GM12878 (cell line): ENCODE data around the gene IL16. TPM values are rescaled to one million over a fixed set of nuclear protein-coding genes. Genes with fewer than 3 reads are reported as not detected.

Source experiments
- ATAC-seq: fragments of 200-7000 bp; cut with Tn5 transposase; 3 replicates; pipeline ENCODE4 v1.9.1; 2020; ENCODE audit warnings: mild to moderate bottlenecking, moderate library complexity
- BruUV-seq: library from RNA; stranded (reverse); fragments of 400-500 nt; replicated peaks from 2 replicates; lab custom pipeline; 2021; lab: Mats Ljungman, UMichigan
- CTCF ChIA-PET: fragments of 300-600 bp; sonication (Branson Sonifier 250); formaldehyde crosslinking; extraction: SDS; loops from one replicate; lab custom pipeline; 2021; ENCODE audit warnings: inconsistent platforms; lab: Yijun Ruan, JAX
- POLR2A ChIA-PET: fragments of 350-600 bp; formaldehyde crosslinking; extraction: SDS; loops from one replicate; lab custom pipeline; 2021; ENCODE audit warnings: inconsistent platforms; lab: Charles Lee
- RAD21 ChIA-PET: fragments of 300-600 bp; sonication (Branson Sonifier 250); formaldehyde crosslinking; loops from one replicate; lab custom pipeline; 2023; ENCODE audit warnings: antibody characterized with exemption; ENCODE audit not compliant: unreplicated experiment; lab: Charles Lee
- SMC1A ChIA-PET: fragments of 300-600 bp; sonication (Branson Sonifier 250); formaldehyde crosslinking; loops from one replicate; lab custom pipeline; 2023; ENCODE audit not compliant: unreplicated experiment, uncharacterized antibody; lab: Charles Lee
- DNase-seq: peaks from one replicate; pipeline ENCODE4 v3.0.0-alpha.2; 2011; ENCODE audit warnings: low read depth, low spot score
- FAIRE-seq: peaks from 3 replicates; lab custom pipeline; 2011; peaks lifted over from hg19 to GRCh38; lab: Jason Lieb, UNC
- H2AFZ ChIP-seq: 2 replicates; pipeline ENCODE4 v1.6.0; 2011; ENCODE audit warnings: low read depth, low read length, control low read depth; ENCODE audit not compliant: control insufficient read depth
- H3K27ac ChIP-seq: 2 replicates; pipeline ENCODE4 v1.5.1; 2011; ENCODE audit warnings: control low read depth; ENCODE audit not compliant: control insufficient read depth, insufficient read depth
- H3K27me3 ChIP-seq, 2 experiments: replicated peaks in 1 of 2; 2 replicates each; pipeline versions ENCODE4 v1.6.0 to v1.6.1; 2011; ENCODE audit warnings: low read length in 1 of 2; ENCODE audit not compliant: control insufficient read depth in 2 of 2, insufficient read depth in 2 of 2
- H3K36me3 ChIP-seq, 2 experiments: 2 replicates each; pipeline ENCODE4 v1.5.1; 2011; ENCODE audit warnings: low read length in 1 of 2; ENCODE audit not compliant: control insufficient read depth in 2 of 2, insufficient read depth in 2 of 2
- H3K4me1 ChIP-seq: 2 replicates; pipeline ENCODE4 v1.6.1; 2011; ENCODE audit warnings: mild to moderate bottlenecking, low read length, moderate library complexity, mixed read lengths; ENCODE audit not compliant: control insufficient read depth, insufficient read depth
- H3K4me2 ChIP-seq: 2 replicates; pipeline ENCODE4 v1.6.0; 2011; ENCODE audit warnings: control low read depth; ENCODE audit not compliant: control insufficient read depth, insufficient read depth
- H3K4me3 ChIP-seq: fragments of 200-600 bp; sonication (generic); 2 replicates; pipeline ENCODE4 v1.5.1; 2016
- H3K79me2 ChIP-seq: 2 replicates; pipeline ENCODE4 v1.6.0; 2011; ENCODE audit warnings: low read length; ENCODE audit not compliant: control insufficient read depth, insufficient read depth
- H3K9ac ChIP-seq: 2 replicates; pipeline ENCODE4 v1.8.0; 2011; ENCODE audit warnings: low read length, control low read depth, mixed read lengths; ENCODE audit not compliant: control insufficient read depth, insufficient read depth
- H3K9me3 ChIP-seq: replicated peaks from 3 replicates; pipeline ENCODE4 v1.5.1; 2011; ENCODE audit warnings: mild to moderate bottlenecking, low read length; ENCODE audit not compliant: control insufficient read depth, insufficient read depth
- H4K20me1 ChIP-seq: 2 replicates; pipeline ENCODE4 v1.6.0; 2011; ENCODE audit not compliant: control insufficient read depth, insufficient read depth
- BCLAF1 ChIP-seq: fragments of 450-650 bp; IDR thresholded peaks from 2 replicates; pipeline ENCODE4 v1.6.1; 2017; ENCODE audit warnings: antibody characterized with exemption, mild to moderate bottlenecking, moderate library complexity
- CHD2 ChIP-seq: IDR thresholded peaks from 2 replicates; pipeline ENCODE4 v1.6.1; 2011; ENCODE audit warnings: low read depth, low read length, improper control_type of control experiment, borderline replicate concordance
- EGR1 ChIP-seq, 2 experiments: IDR thresholded peaks; 1 replicate in 1 of 2; 2 replicates in 1 of 2; pipeline ENCODE4 v1.6.1; 2011 to 2012; ENCODE audit warnings: low read depth in 2 of 2, low read length in 2 of 2, borderline replicate concordance in 1 of 2, mild to moderate bottlenecking in 1 of 2, moderate library complexity in 1 of 2
- IRF4 ChIP-seq: IDR thresholded peaks from 2 replicates; pipeline ENCODE4 v1.6.1; 2011; ENCODE audit warnings: low read depth, low read length
- IRF5 ChIP-seq: fragments of 450-650 bp; IDR thresholded peaks from 2 replicates; pipeline ENCODE4 v1.6.1; 2017; ENCODE audit warnings: borderline replicate concordance
- MYB ChIP-seq: fragments of 150-350 bp; IDR thresholded peaks from 2 replicates; pipeline ENCODE4 v1.6.1; 2014; ENCODE audit warnings: mild to moderate bottlenecking, low read depth, low read length, borderline replicate concordance
- NFIC ChIP-seq: IDR thresholded peaks from 2 replicates; pipeline ENCODE4 v1.6.1; 2012; ENCODE audit warnings: low read depth, mild to moderate bottlenecking, inconsistent platforms, low read length, moderate library complexity
- SIX5 ChIP-seq: IDR thresholded peaks from 2 replicates; pipeline ENCODE4 v1.6.1; 2011; ENCODE audit warnings: mild to moderate bottlenecking, low read depth, low read length, moderate library complexity; ENCODE audit not compliant: severe bottlenecking
- SMAD1 ChIP-seq: fragments of 450-650 bp; IDR thresholded peaks from 2 replicates; pipeline ENCODE4 v1.6.1; 2018; ENCODE audit warnings: mild to moderate bottlenecking, low read depth; ENCODE audit not compliant: partially characterized antibody
- SMARCA5 ChIP-seq: fragments of 450-650 bp; IDR thresholded peaks from 2 replicates; pipeline ENCODE4 v1.6.1; 2017; ENCODE audit warnings: mild to moderate bottlenecking
- SREBF2 ChIP-seq: IDR thresholded peaks from 2 replicates; pipeline ENCODE4 v1.6.1; 2012; ENCODE audit warnings: mild to moderate bottlenecking, low read length
- SRF ChIP-seq, 2 experiments: IDR thresholded peaks; 2 replicates each; pipeline ENCODE4 v1.6.1; 2011; ENCODE audit warnings: low read depth in 2 of 2, low read length in 2 of 2, mild to moderate bottlenecking in 1 of 2, moderate library complexity in 1 of 2
- STAT3 ChIP-seq: IDR thresholded peaks from 2 replicates; pipeline ENCODE4 v1.6.1; 2011; ENCODE audit warnings: low read depth, low read length, improper control_type of control experiment
- ZNF687 ChIP-seq: fragments of 450-650 bp; IDR thresholded peaks from 2 replicates; pipeline ENCODE4 v1.6.1; 2017; ENCODE audit warnings: mild to moderate bottlenecking, moderate library complexity
- ZZZ3 ChIP-seq: IDR thresholded peaks from 2 replicates; pipeline ENCODE4 v1.6.1; 2011; ENCODE audit warnings: low read depth; ENCODE audit not compliant: control insufficient read depth, insufficient read length
- WGBS: methylation state at CpG from one replicate; pipeline ENCODE4 v1.1.6; 2016; ENCODE audit warnings: low lambda C conversion rate; ENCODE audit not compliant: insufficient replicate concordance, insufficient coverage; ENCODE audit errors: missing lambda C conversion rate; 5-methylcytosine and 5-hydroxymethylcytosine counted together
- in situ Hi-C: fragments of 300-500 bp; cut with MboI; formaldehyde crosslinking; loops from 9 replicates; pipeline ENCODE4 v1.14.3; 2018; ENCODE audit warnings: mixed read lengths
- intact Hi-C: fragments of 100-400 bp; cut with micrococcal nuclease; formaldehyde crosslinking; loops from one replicate; pipeline ENCODE4 v1.14.2; 2022; ENCODE audit not compliant: unreplicated experiment
- polyA plus RNA-seq, 11 experiments: library from polyadenylated mRNA; depleted of rRNA in 4 of 11; unstranded in 6 of 11; stranded (reverse) in 5 of 11; fragments of >200 nt; fragmentation: Nextera tagmentation in 4 of 11; fragmentation: Illumina TruSeq in 1 of 11; extraction: Ambion mirVana in 4 of 11; extraction: Trizol in 1 of 11; gene quantifications; 1 replicate in 1 of 11; 2 replicates in 10 of 11; pipeline versions ENCODE4 v1.2.1 to v1.2.3, GENCODE V29; 2011 to 2016; ENCODE audit warnings: inconsistent platforms in 2 of 11, missing spikeins in 2 of 11, low read depth in 1 of 11
- total RNA-seq, 4 experiments: library from RNA; depleted of rRNA in 3 of 4; stranded (reverse); fragments of >200 nt in 3 of 4; fragmentation: Illumina TruSeq in 1 of 4; extraction: Trizol in 1 of 4; gene quantifications; 2 replicates each; pipeline versions ENCODE4 v1.2.1 to v1.2.3, GENCODE V29; 2013 to 2021

IL16 gene
- total and polyA plus RNA-seq, 10 of the 15 experiments (the other 5 are each of a cell fraction or from before 2014, with no cell fraction given) = 21.7 to 206 (median 44.5) TPM

- Histone ChIP-seq H3K27ac (peak overlapping the region; percentile 29; the same call in 1 of the 2 replicates), H3K4me3 (no peak overlapping the region), H3K4me2 (peak overlapping the region; percentile 33; the same call in 1 of the 2 replicates), H3K27me3 (no peaks in the 10 kb centered on the region), H2AFZ (peak overlapping the region; percentile 28; the same call in 1 of the 2 replicates), H3K9ac (no peak overlapping the region), H3K9me3 (no peaks in the 10 kb centered on the region; the same call in 2 of the 3 replicates), H3K36me3 (no peaks in the 10 kb centered on the region), H3K4me1 (peaks cover 38% of the 10 kb centered on the region), H4K20me1 (no peaks in the 10 kb centered on the region), H3K79me2 (no peaks in the 10 kb centered on the region)
- ChIA-PET RAD21 (interaction anchor here (1.1 to 2.5 kb wide), 9 partner anchors 9 to 25 kb away, joined by 3 to 13 read pairs (median 4); no protein-coding TSS in a partner anchor), SMC1A (interaction anchor here (1.0 to 3.0 kb wide), 10 partner anchors 8 to 48 kb away, joined by 3 to 24 read pairs (median 4); no protein-coding TSS in a partner anchor), POLR2A (interaction anchor here (1.0 to 3.0 kb wide), 5 partner anchors 11 to 23 kb away, joined by 4 to 26 read pairs (median 4); no protein-coding TSS in a partner anchor), CTCF (interaction anchor here (0.9 to 2.5 kb wide), 11 partner anchors 8 to 287 kb away, joined by 3 to 14 read pairs (median 4); no protein-coding TSS in a partner anchor)
- in situ Hi-C loops (loop anchor here (10.0 to 25.0 kb wide), 3 partner anchors 758 to 1926 kb away; partner anchors contain the start of genes HDGFL3 and MEX3B), intact Hi-C loops (no loop called here)
- no peak for FAIRE-seq
- no TSS peak for BruUV-seq
- peak; percentile 33 for ATAC-seq
- no peak for DNase-seq
- WGBS = 12% methylated on average over 2 of the region's 2 CpGs
- peak in 1 of 2 experiments; percentile 40; a peak in 1 of 3 replicates for TF ChIP-seq EGR1 (IDR thresholded peaks at IDR 0.05; ENCODE audit: borderline replicate concordance in 1 of 2, low read depth in 2 of 2, low read length in 2 of 2)
- 0 out of 2 replicates have a peak, but pooled peaks have one; percentile 15 for TF ChIP-seq IRF4
- no peak for TF ChIP-seq SMARCA5
- no peak for TF ChIP-seq SRF (IDR thresholded peaks at IDR 0.05; ENCODE audit: low read depth in 2 of 2, low read length in 2 of 2)
- TF ChIP-seq STAT3 = no peak
- no peak for TF ChIP-seq SIX5
- no peak for TF ChIP-seq ZZZ3
- no peak for TF ChIP-seq CHD2
- TF ChIP-seq NFIC = 0 out of 2 replicates have a peak, but pooled peaks have one; percentile 42
- TF ChIP-seq SMAD1 = peak; percentile 12
- TF ChIP-seq BCLAF1 = no peak
- TF ChIP-seq IRF5 = no peak
- no peak for TF ChIP-seq MYB
- no peak for TF ChIP-seq SREBF2
- 0 out of 2 replicates have a peak, but pooled peaks have one; percentile 54 for TF ChIP-seq ZNF687
Measured at GRCh38 chr15:81286621-81287121, 90.0 kb downstream of the IL16 start.
